GM13977 (cell line): ENCODE results near the gene CCDC138.

Experiments
- DNase-seq: peaks from one replicate; pipeline ENCODE4 v3.0.0; 2012; ENCODE audit warnings: low spot score
- CTCF ChIP-seq: IDR thresholded peaks from 2 replicates; pipeline ENCODE4 v1.5.1; 2012; ENCODE audit warnings: mild to moderate bottlenecking, control low read depth; ENCODE audit not compliant: insufficient read depth; ENCODE audit errors: extremely low read depth, missing control alignments
- in situ Hi-C: fragments of 300-500 bp; cut with MboI; formaldehyde crosslinking; loops from one replicate; pipeline ENCODE4 v1.12.0; 2022; ENCODE audit warnings: low sequenced_read_pairs, low pct_unique_long_range_greater_than_20kb, mixed read lengths, inconsistent platforms; ENCODE audit not compliant: unreplicated experiment

Gene CCDC138

GRCh38 chr2:108898315-108899082 lies 111.9 kb downstream of the CCDC138 start:
- no peak for TF ChIP-seq CTCF
- DNase-seq = no peak
- in situ Hi-C loops = no loop called here

GRCh38 chr2:108904680-108905079 lies 118.1 kb downstream of the CCDC138 start:
- DNase-seq = no peak
- no peak for TF ChIP-seq CTCF
- in situ Hi-C loops = no loop called here

DNA sequence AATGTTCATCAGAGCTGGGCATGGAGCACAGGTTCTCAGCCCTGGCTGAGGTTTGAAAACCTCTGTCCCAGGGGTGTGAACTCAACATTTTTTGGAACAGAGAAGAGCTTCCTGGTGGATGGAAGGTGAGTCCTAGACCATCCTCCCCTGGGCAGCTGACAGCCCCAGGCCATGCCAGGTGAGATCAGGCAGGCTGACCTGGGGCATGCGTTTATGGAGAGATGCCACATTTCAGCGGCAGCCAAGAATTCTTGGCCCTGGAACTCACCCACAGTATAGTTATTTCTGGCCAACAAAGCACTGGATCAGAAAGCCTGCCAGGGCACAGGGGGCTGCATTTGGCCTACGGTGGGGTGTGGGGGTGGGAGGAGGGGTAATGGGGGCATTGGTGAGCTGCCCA lies 118.6 kb downstream of the CCDC138 start:
- in situ Hi-C loops = no loop called here

GRCh38 chr2:108905906-108906305 lies 119.3 kb downstream of the CCDC138 start:
- in situ Hi-C loops = no loop called here
- TF ChIP-seq CTCF = no peak
- no peak for DNase-seq

More for the DNA sequence above, 118.6 kb downstream of the CCDC138 start:
- TF ChIP-seq CTCF = no peak
- DNase-seq = no peak

GRCh38 chr2:108906403-108907077 lies 120.0 kb downstream of the CCDC138 start:
- TF ChIP-seq CTCF = no peak
- in situ Hi-C loops = no loop called here
- DNase-seq = no peak

GRCh38 chr2:108907822-108908712 lies 121.5 kb downstream of the CCDC138 start:
- no peak for TF ChIP-seq CTCF
- DNase-seq = no peak
- in situ Hi-C loops = no loop called here
